Umbilical cord (tissue), 2 donors: ENCODE results near the gene GABARAPL2. TPM values are rescaled to one million over a fixed set of nuclear protein-coding genes. Genes with fewer than 3 reads are reported as not detected.
"Not testable (repeated sequence)": the region's sequence is repeated elsewhere in the genome, so short reads cannot be mapped to it uniquely, and the experiment has no call there.

ENCODE experiments used
- DNase-seq: peaks from one replicate; pipeline ENCODE4 v3.0.0-alpha.2; 2015; ENCODE audit warnings: low spot score
- total RNA-seq: library from RNA; depleted of rRNA; stranded (reverse); fragments of >200 nt; gene quantifications from one replicate; pipeline ENCODE4 v1.2.3, GENCODE V29; 2014; ENCODE audit warnings: low replicate concordance; ENCODE audit not compliant: insufficient read depth

The GABARAPL2 gene, protein sequence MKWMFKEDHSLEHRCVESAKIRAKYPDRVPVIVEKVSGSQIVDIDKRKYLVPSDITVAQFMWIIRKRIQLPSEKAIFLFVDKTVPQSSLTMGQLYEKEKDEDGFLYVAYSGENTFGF
- total RNA-seq: 99.7 TPM

DNA sequence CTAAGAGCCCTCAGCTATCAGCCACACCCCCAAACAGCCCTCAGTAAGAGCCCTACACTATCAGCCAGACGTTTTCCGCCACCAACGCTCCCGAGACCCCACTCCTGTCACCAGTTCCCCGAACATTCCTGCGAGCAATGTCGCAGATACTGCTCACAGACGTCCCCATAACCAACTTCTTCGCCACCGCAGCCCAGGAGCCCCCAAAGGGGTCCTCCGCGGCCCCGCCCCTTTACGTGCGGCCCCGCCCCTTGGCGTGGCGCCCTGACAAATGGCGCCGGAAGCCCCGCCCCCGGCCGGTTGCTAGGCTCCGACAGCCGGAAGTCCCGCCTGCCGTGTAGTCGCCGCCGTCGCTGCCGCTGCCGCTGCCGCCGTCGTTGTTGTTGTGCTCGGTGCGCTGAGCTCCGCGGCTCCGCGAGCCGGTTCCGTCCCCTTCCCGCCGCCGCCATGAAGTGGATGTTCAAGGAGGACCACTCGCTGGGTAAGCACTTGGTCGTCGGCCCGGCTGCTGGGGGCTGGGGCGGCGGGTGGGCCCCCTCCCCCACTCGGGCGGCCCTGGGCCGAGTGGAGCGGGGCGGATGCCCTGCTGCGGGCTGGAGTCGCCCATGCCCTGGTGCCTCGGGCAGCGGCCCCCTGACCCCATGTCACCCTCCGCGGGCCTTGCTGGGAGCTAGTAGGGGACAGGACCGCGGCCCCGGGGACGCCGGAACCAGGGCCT, at the start of gene GABARAPL2:
GABARAPL2 (plus strand) TSS at position 340 of the 718 bp plus-strand sequence; CDS start at position 448, 108 bp downstream.
- DNase-seq: peak; percentile 85

DNA sequence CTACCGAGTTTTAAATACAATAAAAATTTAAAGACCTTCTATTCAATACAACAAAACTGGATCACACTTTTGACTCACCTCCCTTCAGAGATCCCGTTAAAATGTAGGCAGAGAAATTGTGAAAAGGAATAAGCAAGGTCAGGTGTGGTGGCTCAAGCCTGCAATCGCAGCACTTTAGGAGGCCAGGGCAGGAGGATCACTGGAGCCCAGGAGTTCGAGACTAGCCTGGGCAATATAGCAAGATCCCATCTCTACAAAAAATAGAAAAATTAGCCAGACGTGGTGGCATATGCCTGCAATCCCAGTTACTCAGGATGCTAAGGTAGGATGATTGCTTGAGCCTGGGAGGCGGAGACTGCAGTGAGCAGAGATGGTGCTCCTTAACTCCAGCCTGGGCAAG, 47.0 kb upstream of the GABARAPL2 start:
- DNase-seq: no peak

DNA sequence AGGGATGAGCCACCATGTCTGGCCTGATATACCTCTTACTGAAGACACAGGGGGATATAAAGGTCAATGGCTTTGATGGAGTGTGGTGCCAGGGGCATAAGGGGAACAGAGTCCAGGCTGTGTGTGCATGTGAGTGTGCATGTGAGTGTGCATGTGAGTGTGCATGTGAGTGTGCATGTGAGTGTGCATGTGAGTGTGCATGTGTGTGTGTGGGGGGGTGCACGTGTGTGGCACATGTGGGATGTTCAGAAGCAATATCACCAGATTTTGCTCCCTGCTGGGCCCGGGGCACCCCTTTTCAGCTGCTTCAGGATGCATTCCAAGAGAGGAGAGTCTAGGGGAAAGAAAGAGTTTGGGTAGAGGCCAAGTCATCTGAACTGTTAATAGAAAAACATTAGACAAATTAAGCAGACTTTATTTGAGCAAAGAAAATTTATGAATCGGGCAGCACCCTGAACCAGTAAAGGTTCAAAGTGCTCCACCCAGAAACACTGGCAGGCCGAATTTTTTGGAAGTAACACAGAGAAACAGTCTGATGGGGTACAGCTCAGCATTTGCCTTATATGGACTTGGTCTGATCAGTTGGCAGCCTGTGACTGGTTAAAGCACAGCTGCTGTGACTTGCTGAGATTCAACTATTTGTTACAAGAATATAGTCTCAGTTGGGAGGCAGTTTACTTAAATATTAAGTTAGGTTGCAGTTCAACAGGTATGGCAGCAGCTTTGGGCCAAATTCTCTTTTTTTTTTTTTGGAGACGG, 40.0 kb upstream of the GABARAPL2 start:
- DNase-seq: no peak

DNA sequence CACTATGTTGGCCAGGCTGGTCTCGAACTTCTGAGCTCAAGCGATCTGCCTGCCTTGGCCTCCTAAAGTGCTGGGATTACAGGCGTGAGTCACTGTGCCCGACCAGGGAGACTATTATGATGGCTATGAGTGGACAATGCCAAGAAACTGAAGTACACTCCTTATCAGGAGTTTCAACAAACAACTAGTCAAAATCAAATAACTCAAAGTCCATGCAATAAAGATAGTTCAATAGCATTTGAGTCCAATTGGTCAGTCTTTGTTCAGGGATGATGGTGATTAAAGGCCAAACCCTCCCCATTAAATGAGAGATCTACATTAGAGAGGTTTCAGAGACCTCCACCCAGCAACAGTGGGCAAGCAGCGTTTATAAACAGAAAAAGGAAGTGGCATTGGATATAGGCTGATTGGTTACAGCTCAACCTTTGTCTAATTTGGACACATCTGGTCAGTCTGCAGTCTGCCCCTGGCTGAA, 38.3 kb upstream of the GABARAPL2 start:
- no peak for DNase-seq

DNA sequence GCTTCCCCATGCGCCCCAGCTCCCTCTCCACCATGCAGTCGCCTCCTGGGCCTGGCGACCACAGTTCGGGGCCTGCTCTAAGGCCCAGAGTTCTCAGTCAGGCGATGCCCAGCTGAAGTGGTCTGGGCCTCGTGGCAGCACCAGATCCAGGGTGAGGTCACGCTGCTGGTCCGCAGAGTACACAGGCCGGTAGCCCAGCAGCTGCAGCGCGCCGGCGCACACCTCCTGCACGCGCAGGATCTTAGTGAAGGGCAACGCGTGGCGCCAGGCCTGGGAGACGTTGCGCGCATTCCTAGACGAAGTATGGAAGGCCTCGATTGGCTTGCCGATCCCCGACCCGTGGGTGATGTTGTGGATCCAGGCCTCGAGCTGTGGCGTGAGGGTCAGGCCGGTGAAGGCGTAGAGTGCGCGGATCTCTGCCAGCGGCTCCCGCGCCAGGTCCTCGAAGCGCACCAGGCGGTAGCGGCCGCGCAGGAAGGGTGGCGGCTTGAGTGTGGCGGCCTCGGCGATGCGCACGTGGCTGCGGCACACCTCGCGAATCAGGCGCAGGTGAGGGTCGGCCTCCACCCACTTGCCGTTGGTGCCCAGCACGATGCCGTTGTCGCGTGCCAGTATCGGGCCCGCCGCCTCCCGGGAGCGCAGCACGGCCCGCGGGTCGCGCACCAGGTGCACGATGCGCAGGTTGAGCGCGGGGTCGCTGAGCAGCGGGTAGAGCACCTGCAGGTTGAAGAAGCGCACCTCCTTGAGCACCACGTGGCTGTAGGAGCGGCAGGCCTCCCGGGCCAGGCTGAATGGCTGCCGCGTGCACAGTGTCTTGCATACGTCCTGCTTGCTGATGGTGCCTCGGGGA, 36.9 kb upstream of the GABARAPL2 start:
- no peak for DNase-seq

DNA sequence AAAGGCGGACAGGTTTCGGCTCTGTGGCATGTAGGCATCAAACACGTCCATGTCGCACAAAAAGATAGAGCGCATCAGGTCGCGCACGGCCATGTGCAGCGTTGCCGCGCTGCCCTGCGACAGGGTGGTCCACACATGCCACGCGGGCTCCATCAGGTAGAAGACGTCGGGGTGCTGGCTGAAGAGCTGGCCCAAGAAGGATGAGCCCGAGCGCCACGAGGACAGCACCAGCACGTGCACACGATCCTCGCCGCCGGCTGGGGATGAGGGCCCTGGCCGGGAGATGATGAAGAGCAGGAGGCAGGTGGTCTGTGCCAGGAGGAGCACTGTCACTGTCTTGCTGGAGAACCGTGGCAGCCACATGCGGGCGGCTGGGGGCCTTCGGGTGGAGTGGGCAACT, 36.2 kb upstream of the GABARAPL2 start:
- no peak for DNase-seq

DNA sequence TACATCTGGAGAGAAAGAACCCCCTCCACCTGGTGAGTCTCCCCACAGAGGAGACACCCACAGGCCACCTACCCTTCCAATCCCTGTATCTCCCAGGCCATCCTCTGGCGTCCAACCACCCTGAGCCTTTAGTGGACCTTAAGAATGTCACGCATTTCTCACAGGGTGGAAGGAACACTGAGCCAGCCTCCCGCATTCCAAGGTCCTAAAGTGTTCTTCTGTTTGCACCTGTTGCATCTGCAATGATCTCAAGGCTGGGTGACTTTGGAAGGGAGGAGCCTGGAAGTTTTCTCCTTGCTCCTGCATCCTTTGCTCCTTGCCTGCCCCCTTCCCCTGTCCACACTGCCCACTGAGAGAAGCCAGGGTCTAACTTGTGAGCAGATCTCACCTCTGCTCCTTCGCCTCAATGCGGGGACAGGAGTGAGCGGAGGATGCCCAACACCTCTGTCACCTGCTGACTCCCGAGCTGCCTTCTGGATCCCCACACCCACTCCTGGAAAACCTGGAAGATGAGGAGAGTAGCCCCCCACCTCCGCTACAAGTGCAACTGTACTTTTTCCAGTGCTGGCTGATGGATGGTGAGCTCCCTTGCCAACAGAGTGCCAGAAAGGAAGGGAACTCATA, 33.9 kb upstream of the GABARAPL2 start:
- DNase-seq: no peak

DNA sequence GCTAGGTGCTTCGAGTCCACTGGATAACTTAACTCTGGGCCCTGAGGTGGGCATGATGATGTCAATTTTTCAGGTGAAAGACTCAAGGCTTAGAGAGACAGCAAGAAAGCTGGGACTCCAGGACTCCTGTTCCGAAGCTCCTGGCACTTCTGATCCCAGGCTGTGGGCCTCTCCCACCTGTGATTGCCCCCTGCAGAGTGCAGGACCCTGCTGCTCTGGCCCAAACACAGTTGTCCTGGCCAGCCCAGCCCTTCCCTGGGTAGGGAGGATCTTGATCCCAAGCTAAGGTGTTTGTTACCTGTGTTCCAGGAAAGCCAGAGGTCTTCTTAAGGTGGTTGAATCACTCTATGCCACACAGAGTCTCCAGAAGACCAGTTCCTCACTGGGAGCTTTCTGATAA, 33.4 kb upstream of the GABARAPL2 start:
- no peak for DNase-seq

DNA sequence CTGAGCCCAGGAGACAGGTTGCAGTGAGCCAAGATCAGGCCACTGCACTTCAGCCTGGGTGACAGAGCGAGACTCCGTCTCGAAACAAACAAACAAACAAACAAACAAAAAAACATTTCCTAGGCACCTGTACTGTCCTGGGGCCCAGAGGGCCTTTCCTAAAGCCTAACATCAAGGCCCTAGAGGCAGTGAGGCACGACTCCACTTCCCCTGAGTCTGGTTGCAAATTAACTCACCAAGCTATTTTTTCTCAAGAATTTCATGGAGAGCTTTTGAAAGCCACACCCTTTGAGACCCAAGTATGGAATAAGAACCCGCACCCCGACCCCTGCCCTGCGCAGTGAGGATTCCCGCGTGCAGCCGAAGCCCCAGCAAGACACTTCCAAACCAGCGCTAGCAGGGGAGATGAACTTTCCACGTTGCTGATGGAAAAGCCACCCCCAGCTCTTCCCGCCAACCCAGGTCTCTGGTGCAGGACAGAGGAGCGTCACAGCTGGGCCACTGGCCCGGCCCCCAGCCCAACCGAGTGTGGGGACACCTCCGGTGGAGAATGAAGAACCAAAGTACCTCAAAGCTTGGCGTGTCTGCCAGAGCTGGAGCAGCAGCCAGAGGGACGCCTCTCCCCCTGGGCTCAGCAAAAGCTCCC, 31.5 kb upstream of the GABARAPL2 start:
- DNase-seq: no peak

DNA sequence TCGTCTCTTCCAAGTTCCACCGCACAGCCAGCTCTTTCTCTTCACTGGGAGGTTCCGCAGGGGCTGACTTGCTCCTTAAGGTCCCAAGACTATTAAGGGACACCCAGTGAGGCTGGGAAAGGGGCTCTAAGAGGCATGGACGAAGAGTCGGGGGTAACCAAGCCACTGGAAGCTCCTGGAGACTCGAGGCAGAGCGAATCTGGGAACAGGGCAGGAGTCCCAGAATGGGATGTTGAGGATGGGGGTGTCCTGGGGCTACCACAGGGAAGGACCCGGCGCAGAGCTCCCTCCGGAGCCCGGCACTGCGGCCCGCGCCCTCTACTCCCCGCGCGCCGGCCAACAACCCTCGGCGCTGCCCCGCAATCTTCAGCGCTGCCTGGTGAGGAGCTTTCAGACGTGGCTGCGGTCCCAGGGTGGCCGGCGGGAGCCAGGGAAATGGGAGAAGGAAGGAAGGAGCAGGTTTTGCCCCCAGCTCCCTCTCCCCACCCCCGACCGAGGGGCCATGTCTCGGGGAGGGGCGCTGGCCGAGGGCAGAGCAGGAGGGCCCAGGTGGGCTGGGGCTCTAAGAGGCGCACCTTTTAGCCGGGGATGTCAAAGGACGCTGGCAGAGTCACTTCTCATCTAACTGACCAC, 30.9 kb upstream of the GABARAPL2 start:
- DNase-seq: no peak

DNA sequence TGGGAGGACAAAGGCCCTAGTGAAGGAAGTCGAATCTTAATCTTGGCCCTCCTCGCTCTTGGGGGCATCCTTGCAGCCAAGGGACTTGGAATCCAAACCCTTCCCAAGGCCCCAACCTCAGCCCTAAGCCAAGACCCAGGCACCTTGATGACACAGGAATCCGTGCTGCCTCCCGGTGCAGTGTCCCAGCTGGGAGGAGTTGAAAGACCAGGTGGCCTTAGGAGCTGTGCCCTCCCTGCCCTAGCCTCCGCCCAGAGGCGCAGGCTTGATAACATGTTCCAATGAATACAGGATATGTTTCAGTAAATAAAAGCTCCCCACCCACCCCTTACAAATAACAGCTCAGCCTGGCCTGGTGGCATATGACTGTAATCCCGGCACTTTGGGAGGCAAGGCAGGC, 30.3 kb upstream of the GABARAPL2 start, which contains the start of gene CHST5:
CHST5 (minus strand) TSS at position 208 of the 400 bp plus-strand sequence. CDS start 5,724 bp downstream, outside the sequence.
- DNase-seq: no peak

DNA sequence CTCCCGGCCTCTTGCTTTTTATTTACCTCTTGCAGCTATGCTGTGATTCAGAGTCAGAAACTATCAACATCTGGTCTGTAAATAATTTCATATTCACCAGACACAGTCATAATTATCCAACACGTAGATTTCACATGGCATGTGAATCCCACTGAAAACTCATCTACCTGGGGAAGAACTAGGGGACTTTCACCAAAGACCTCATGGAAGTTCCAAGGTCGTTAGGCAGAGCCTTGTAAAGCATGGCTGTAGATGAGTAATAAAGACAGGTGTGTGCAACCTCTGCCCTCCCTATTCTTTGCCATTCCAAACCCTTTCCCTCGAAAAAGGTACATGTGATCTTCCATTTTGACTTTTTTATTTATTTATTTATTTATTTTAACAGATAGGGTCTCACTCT, 28.4 kb upstream of the GABARAPL2 start:
- no peak for DNase-seq

DNA sequence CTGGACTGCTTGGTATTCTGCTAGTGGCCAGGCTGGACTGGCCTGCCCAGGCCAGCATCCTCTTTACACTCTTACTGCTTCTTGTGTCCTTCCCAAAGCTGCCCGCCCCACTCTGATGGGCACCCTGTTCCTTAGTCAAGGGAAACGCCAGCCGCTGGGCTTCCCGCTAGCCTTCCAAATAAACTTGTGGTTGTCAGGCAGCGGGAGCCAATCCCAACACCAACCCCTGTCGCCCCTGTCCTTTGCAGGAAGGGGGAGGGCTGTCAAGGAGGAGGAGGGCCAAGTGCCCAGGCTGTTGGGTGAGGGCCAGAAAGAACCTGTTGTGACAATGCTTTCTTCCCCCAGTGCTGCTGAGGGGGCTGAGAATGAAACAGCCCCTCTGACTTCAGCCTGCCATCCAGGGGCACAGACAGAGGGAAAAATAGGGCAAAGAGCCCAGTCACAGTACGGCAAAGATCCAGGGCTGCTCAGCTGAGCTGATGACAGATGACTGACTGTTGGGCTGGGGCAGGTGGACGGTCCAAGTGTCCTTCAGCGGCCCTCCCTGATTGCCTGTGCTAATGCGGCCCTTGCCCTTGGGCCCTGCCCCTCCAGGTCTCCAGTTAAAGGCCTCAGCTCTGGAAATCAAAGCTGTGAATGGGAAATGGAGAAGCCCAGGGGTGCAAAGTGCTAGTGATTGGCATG, 27.2 kb upstream of the GABARAPL2 start:
- DNase-seq: not testable (repeated sequence)

DNA sequence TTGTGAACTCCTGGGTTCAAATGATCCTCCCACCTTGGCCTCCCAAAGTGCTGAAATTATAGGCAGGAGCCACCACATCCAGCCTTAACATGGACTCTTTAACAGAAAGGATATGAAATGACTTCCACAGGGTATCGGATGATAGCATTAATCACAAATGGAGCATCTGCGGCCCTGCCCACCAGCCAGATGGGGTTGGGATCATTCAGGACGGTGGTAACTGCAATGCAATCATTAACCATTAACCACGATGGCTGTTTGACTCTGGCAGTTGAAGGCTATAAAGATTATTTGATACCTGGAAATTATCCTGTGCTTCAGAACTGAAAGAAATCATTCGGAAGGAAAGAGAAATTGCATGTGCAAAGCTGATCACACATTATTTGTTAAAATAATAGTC, 24.9 kb upstream of the GABARAPL2 start:
- no peak for DNase-seq

DNA sequence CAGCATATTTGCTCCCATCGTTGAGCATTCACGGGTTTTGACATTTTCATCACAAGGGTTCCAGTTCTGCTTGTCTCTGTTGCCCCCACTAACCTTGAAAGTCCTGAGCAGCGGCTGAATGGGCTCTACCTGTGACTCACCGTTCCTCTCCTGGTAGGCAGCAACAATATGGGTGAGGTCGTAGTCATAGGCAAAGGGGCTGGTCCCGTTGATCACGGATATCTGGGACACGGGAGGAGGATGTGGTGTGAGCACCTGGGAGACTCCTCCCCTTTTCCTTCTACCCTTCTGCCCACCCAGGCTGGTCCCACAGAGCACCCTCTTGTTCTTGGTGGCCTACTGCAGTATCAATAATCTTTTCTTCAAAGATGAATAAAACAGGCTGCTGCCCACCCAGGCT, 23.7 kb upstream of the GABARAPL2 start:
- not testable (repeated sequence) for DNase-seq

DNA sequence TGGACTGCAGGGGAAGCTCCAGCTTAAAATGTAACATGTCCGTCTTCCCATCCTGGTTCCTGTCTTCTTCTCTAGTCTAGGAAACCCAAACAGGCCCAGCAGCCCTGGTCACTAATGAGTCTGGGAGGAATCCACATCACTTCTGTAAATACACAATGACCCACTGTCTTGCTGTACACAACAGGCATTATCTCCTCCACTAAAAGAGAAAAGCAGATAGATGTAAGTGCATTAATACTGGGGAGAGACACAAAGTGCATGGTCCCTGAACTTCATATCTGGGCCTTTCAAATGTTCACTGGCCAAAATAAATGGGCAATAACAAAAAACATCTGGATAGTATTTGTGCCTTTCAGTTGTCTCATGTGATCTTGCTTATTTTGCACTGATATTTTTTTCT, 20.3 kb upstream of the GABARAPL2 start:
- DNase-seq: not testable (repeated sequence)

DNA sequence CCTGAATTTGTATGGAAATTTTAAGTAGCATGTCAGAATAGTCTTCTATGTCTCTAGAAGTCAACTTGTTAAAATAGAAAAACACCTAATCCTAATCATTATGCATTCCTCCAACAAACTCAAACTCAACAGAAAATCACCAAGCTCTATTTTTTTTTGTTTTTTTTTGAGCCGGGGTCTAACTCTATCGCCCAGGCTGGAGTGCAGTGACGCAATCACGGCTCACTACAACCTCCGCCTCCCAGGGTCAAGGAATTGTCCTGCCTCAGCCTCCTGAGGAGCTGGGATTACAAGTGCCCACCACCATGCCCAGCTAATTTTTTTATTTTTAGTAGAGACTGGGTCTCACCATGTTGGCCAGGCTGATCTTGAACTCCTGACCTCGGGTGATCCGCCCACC, 19.9 kb upstream of the GABARAPL2 start:
- no peak for DNase-seq

DNA sequence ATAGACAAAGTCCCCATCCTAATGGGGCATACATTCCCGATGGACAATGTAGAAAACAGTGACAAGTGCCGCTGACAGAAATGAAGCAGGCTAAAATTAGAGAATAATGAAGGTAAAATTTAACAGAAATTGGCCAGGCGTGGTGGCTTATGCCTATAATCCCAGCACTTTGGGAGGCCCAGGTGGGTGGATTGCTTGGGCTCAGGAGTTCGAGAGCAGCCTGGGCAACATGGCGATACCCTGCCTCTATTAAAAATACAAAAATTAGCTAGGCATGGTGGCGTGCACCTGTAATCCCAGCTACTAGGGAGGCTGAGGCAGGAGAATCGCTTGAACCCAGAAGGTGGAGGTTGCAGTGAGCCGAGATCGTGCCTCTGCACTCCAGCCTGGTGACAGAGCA, 17.7 kb upstream of the GABARAPL2 start:
- not testable (repeated sequence) for DNase-seq

DNA sequence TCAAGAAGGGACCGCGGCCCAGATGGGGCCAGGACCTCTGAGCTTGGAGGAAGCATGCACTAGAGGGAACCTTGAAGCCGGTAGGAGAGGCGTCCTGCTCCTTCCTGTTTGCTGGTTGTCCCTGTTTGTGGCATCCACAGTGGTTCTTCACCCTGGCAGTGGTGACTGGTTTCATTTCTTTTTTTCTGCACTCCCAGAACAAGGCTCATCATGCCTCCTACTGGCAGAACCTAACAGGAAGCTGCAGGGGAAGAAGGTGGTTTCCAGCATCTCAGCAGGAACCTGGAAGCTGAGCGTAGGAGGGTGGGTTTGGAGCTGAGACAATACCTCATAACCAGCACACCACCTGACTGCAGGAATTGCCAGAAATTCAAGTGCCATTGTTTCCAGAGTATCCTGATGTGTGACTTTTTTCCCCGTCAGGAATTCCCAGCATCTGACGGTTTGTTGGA, 15.9 kb upstream of the GABARAPL2 start:
- peak; percentile 47 for DNase-seq
